ENCODE measurements around the gene COX5B. TPM values are rescaled to one million over a fixed set of nuclear protein-coding genes. Genes with fewer than 3 reads are reported as not detected.

COX5B gene
- total RNA-seq, 5 donors from 2014 or later (not counting 1 experiment from before 2014, with no cell fraction given), result 108 to 142 (median 119) TPM

Other genes starting within 250 kb of the COX5B start
- gene ANKRD36B, start 56.2 kb upstream of the COX5B start, total RNA-seq, result 10 to 100 TPM; 52.0 to 88.2 (median 64.4) TPM
- 100 to 1,000 TPM in 3 of 5 donors, 10 to 100 TPM in 2; 86.3 to 124 (median 101) TPM for gene ACTR1B, start 18.0 kb downstream of the COX5B start, total RNA-seq
- 10 to 100 TPM; 15.3 to 24.1 (median 16.6) TPM for gene C2orf92, start 23.7 kb downstream of the COX5B start, total RNA-seq
- gene ZAP70, start 67.5 kb downstream of the COX5B start, total RNA-seq, result 100 to 1,000 TPM; 449 to 534 (median 468) TPM